Heart left ventricle (tissue), 16 donors: Measurements from ENCODE around the gene E2F1. TPM values are rescaled to one million over a fixed set of nuclear protein-coding genes. Genes with fewer than 3 reads are reported as not detected.

Experiments used
- ATAC-seq, 4 donors: fragments of 200-7000 bp; cut with Tn5 transposase; one replicate each; pipeline ENCODE4 v1.9.1; 2020 to 2022; ENCODE audit warnings: moderate library complexity in 4 of 4, mild to moderate bottlenecking in 3 of 4, moderate number of reproducible peaks in 1 of 4
- DNase-seq, 5 donors: peaks; one replicate each; pipeline ENCODE4 v3.0.0-alpha.2; 2020
- H3K27ac ChIP-seq, 12 donors: fragments of 200-600 bp; sonication (generic) in 4 of 12; one replicate each; pipeline versions ENCODE4 v1.5.0 to v1.8.0; 2016 to 2022; ENCODE audit warnings: mild to moderate bottlenecking in 2 of 12
- H3K27me3 ChIP-seq, 9 donors: fragments of 200-600 bp; sonication (generic) in 2 of 9; one replicate each; pipeline versions ENCODE4 v1.5.1 to v1.8.0; 2016 to 2022; ENCODE audit warnings: mild to moderate bottlenecking in 3 of 9
- H3K36me3 ChIP-seq, 9 donors: fragments of 200-600 bp; sonication (generic) in 2 of 9; one replicate each; pipeline versions ENCODE4 v1.5.0 to v1.8.0; 2018 to 2022; ENCODE audit warnings: mild to moderate bottlenecking in 2 of 9
- H3K4me1 ChIP-seq, 12 donors: fragments of 200-600 bp; sonication (generic) in 4 of 12; one replicate each; pipeline versions ENCODE4 v1.5.0 to v1.8.0; 2016 to 2022; ENCODE audit warnings: mild to moderate bottlenecking in 3 of 12
- H3K4me3 ChIP-seq, 12 donors: fragments of 200-600 bp; sonication (generic) in 4 of 12; one replicate each; pipeline versions ENCODE4 v1.5.0 to v1.8.0; 2017 to 2022; ENCODE audit warnings: mild to moderate bottlenecking in 9 of 12, moderate library complexity in 4 of 12
- H3K9me3 ChIP-seq, 12 donors: fragments of 200-600 bp; sonication (generic) in 4 of 12; one replicate each; pipeline versions ENCODE4 v1.5.0 to v1.8.0; 2016 to 2022; ENCODE audit warnings: mild to moderate bottlenecking in 1 of 12
- POLR2A ChIP-seq, 2 donors: fragments of 450-650 bp; IDR thresholded peaks; one replicate each; pipeline ENCODE4 v1.6.1; 2017; ENCODE audit warnings: antibody characterized with exemption in 2 of 2, mild to moderate bottlenecking in 2 of 2, moderate library complexity in 2 of 2
- WGBS, 4 donors: extraction: QIAGEN DNeasy Blood & Tissue Kit in 2 of 4; methylation state at CpG; one replicate each; pipeline versions ENCODE4 v1.1.5 to v1.1.7; 2013 to 2018; 5-methylcytosine and 5-hydroxymethylcytosine counted together
- intact Hi-C, 10 donors: fragments of 100-400 bp; cut with DNase I; formaldehyde crosslinking; loops; one replicate each; pipeline versions ENCODE4 v1.11.1 to v1.14.2; 2022
- polyA plus RNA-seq, 2 donors: library from polyadenylated mRNA; stranded (reverse); fragments of 200-250 nt; gene quantifications; one replicate each; pipeline ENCODE4 v1.2.3, GENCODE V29; 2013
- total RNA-seq, 9 donors: library from RNA; depleted of rRNA in 2 of 9; stranded (reverse); fragments of >200 nt in 2 of 9; fragmentation: NEBNext Ultra II Directional in 3 of 9; extraction: Animal tissue kit (Norgen Biotek cat#: 25700) in 3 of 9; gene quantifications; one replicate each; pipeline versions ENCODE4 v1.1.0 to v1.2.4, GENCODE V29; 2016 to 2023
- TF ChIP-seq, protein P1 (sequence below), 12 donors: fragments of 200-600 bp; sonication (generic) in 4 of 12; IDR thresholded peaks; one replicate each; pipeline versions ENCODE4 v1.5.0 to v1.8.0; 2018 to 2022; ENCODE audit warnings: antibody characterized with exemption in 12 of 12, mild to moderate bottlenecking in 5 of 12
- donor health status: ischemic (EF 13 %, LVEDD 7.1; RV severe dilation, severe dysfunction).
- donor health status: healthy with polysubstance abuse.
- donor health status: DM: no; HTN: yes; CAD: no.
- donor health status: DM: no; HTN: no; CAD: no.
- donor health status: ischemic (EF 25% LVEDD 6.9; RV normal size, moderate dysfunction).
- donor health status: ischemic (EF 25% LVEDD 5.7; RV mildly dilated, moderate dysfunction).
- donor health status: healthy.
- donor health status: DM: yes; HTN: yes; CAD: no.
- donor health status: ischemic (EF 35%, LVEDD 5.7; RV mildly dilated, moderate dysfunction).
- donor health status: nonischemic (EF 11% LVEDD 7.7; RV severe dilation, severe dysfunction).
- donor health status: DM: yes; HTN: yes; CAD: no.
- donor health status: PGD.
- donor health status: ischemic (EF 29% LVEDD 5.4; RV normal size, mild dysfunction).
- donor health status: nonischemic (EF 23%, LVEDD 6.1; RV moderate dilation, normal function).

Gene E2F1
- total and polyA plus RNA-seq, 11 donors, result 0.32 to 6.4 (median 1.1) TPM

DNA sequence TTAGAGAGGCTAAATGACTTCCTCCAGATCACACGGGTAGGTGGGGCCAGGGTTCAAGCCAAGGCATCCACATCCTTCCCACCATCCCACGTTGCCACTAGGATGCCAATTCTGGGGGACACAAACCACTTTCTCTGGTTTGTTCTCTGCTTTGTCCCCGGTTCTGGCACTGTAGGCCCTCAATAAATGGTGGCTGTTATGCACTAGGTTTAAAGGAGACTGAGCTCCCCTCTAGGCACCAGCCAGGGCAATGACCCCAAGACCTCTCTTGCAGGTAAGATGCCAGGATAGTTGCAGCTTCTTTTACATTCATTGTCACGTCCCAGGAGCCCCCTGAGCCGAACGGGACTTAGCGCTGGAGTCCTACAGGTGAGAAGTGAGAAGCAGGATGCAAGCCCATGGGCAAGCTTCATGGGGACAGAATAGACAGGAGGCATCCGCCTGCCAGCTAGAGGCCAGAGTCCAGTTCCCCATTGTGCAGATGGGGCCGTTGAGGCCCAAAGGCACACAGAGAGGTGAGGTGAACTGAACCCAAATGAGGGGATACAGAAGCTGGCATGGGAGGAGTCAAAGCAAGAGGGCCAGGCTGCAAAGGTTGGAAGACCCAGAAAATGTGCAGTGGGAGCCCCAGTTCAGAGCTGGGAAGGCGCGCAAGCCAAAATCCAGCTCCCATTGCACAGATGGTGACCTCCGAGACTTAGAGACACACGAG lies 33.2 kb upstream of the E2F1 start:
- no peak for TF ChIP-seq POLR2A (IDR thresholded peaks at IDR 0.05)
- TF ChIP-seq, protein P1, sequence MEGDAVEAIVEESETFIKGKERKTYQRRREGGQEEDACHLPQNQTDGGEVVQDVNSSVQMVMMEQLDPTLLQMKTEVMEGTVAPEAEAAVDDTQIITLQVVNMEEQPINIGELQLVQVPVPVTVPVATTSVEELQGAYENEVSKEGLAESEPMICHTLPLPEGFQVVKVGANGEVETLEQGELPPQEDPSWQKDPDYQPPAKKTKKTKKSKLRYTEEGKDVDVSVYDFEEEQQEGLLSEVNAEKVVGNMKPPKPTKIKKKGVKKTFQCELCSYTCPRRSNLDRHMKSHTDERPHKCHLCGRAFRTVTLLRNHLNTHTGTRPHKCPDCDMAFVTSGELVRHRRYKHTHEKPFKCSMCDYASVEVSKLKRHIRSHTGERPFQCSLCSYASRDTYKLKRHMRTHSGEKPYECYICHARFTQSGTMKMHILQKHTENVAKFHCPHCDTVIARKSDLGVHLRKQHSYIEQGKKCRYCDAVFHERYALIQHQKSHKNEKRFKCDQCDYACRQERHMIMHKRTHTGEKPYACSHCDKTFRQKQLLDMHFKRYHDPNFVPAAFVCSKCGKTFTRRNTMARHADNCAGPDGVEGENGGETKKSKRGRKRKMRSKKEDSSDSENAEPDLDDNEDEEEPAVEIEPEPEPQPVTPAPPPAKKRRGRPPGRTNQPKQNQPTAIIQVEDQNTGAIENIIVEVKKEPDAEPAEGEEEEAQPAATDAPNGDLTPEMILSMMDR (IDR thresholded peaks at IDR 0.05), result no peak
- no peaks in the 10 kb centered on the region for H3K9me3 ChIP-seq
- peak overlapping the region in 11 of 12 donors; percentile 46 to 85 (median 76) for H3K27ac ChIP-seq
- intact Hi-C loops, result no loop called here
- peak overlapping the region; percentile 63 to 100 (median 86) for H3K4me3 ChIP-seq
- WGBS, 4 donors, result 48 to 67% (median 53%) methylated on average over 11 to 13 of the region's 13 CpGs
- ATAC-seq (no peak), DNase-seq (no peak)
- H3K4me1 ChIP-seq, result peaks cover 0 to 16% (median 9%) of the 10 kb centered on the region in 12 donors
- no peaks in the 10 kb centered on the region for H3K27me3 ChIP-seq
- H3K36me3 ChIP-seq, result peaks cover 0 to 11% (median 6%) of the 10 kb centered on the region in 9 donors

DNA sequence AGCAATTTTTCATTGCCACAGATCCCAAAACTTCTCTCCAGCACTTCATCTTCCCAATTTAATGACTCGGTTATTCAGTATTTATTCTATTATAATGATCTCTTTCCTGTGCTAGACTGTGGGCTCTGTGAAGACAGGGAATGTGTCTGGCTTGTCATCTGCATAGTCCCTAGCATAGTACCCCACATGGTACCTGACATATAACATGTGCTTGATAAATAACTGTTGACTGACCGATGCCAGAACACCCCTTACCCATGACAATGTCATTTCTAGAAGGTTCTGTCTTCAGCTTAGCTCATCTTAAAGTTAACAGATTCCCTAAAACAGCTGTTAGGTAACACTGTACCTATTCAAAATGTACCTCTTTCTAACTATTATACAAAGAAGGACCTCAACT lies 30.3 kb upstream of the E2F1 start:
- Histone ChIP-seq H3K27me3 (no peaks in the 10 kb centered on the region), H3K36me3 (peaks cover 0 to 40% (median 32%) of the 10 kb centered on the region in 9 donors), H3K9me3 (no peaks in the 10 kb centered on the region), H3K4me3 (no peak overlapping the region), H3K4me1 (peaks cover 0 to 16% (median 9%) of the 10 kb centered on the region in 12 donors), H3K27ac (no peak overlapping the region)
- WGBS, 4 donors, result 89 to 91% (median 90%) methylated on average over 2 of the region's 2 CpGs
- ATAC-seq, result no peak
- TF ChIP-seq, protein P1 (IDR thresholded peaks at IDR 0.05), result no peak
- no peak for TF ChIP-seq POLR2A (IDR thresholded peaks at IDR 0.05)
- no peak for DNase-seq
- intact Hi-C loops, result no loop called here

DNA sequence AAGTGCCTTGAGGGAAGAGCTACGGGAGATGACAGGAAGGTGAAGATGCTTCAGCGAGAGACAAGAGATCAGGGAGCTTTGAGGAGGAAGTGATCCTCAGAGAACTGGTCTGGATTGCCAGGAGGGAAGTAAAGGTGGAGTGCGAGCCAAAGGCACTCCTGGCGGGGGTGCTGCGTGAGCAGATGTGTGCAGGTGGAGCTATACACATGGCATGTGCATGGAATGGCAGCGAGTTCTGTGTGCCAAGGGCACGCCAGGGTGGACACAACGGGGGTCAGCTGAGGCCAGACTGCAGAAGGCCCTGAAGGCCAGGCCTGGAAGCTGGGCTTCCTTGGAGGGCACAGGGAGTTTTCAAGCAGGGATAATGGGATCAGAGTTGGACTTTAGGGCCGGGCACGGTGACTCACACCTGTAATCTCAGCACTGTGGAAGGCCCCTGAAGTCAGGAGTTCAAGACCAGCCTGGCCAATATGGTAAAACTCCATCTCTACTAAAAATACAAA lies 27.7 kb upstream of the E2F1 start:
- DNase-seq (no peak), ATAC-seq (no peak)
- intact Hi-C loops, result no loop called here
- H3K4me1 ChIP-seq, result peaks cover 0 to 4% (median 2%) of the 10 kb centered on the region in 12 donors
- TF ChIP-seq, protein P1 (IDR thresholded peaks at IDR 0.05), result no peak
- TF ChIP-seq POLR2A (IDR thresholded peaks at IDR 0.05), result no peak
- no peak overlapping the region for H3K27ac ChIP-seq
- H3K36me3 ChIP-seq, result peaks cover 0 to 51% (median 41%) of the 10 kb centered on the region in 9 donors
- no peak overlapping the region for H3K4me3 ChIP-seq
- H3K9me3 ChIP-seq, result no peaks in the 10 kb centered on the region
- 91 to 93% (median 92%) methylated on average over 10 of the region's 10 CpGs for WGBS, 4 donors
- no peaks in the 10 kb centered on the region for H3K27me3 ChIP-seq

DNA sequence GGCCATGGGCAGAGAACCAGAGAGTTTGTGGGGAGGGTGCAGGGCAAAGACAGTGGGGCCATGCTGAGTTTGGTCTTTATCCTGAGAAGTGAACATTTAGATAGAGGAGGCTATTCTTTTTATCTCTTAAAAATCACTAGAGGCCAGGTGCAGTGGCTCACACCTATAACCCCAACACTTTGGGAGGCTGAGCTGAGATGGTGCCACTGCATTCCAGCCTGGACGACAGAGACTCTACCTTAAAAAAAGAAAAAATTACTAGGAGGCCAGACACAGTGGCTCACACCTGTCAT lies 25.2 kb upstream of the E2F1 start:
- H3K4me3 ChIP-seq, result no peak overlapping the region
- peaks cover 0 to 71% (median 54%) of the 10 kb centered on the region in 9 donors for H3K36me3 ChIP-seq
- no peaks in the 10 kb centered on the region for H3K27me3 ChIP-seq
- H3K4me1 ChIP-seq, result no peaks in the 10 kb centered on the region
- no peak overlapping the region for H3K27ac ChIP-seq
- no peak for TF ChIP-seq POLR2A (IDR thresholded peaks at IDR 0.05)
- TF ChIP-seq, protein P1 (IDR thresholded peaks at IDR 0.05), result no peak
- DNase-seq (no peak), ATAC-seq (no peak)
- WGBS, 4 donors, result 78 to 95% (median 89%) methylated on average over 1 of the region's 1 CpG; no CpG with 5 or more reads in 1 of the 4 donors
- intact Hi-C loops, result no loop called here
- H3K9me3 ChIP-seq, result no peaks in the 10 kb centered on the region
